ENCODE results near the gene CELF1.

DNA sequence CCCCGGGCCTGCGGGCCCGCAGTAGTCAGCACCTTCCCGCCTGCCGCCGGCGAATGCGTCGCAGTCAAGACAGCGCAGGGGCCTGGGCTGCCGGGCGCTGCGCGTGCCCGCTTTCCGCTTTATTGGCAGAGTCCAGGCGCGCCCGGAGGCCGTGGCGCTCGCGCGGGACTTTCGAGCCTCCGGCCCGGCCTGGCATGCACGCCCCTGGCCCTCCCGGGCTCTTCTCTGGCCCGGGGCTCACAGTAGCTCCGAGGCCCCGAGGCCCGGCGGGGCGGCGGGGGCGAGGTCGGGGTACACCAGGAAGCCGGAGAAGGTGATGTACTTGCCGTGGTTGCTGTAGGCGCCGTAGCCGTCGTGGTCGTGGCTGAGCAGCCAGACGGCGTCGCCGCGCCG, 36.6 kb upstream of the CELF1 start:
- TF ChIP-seq, protein P1, sequence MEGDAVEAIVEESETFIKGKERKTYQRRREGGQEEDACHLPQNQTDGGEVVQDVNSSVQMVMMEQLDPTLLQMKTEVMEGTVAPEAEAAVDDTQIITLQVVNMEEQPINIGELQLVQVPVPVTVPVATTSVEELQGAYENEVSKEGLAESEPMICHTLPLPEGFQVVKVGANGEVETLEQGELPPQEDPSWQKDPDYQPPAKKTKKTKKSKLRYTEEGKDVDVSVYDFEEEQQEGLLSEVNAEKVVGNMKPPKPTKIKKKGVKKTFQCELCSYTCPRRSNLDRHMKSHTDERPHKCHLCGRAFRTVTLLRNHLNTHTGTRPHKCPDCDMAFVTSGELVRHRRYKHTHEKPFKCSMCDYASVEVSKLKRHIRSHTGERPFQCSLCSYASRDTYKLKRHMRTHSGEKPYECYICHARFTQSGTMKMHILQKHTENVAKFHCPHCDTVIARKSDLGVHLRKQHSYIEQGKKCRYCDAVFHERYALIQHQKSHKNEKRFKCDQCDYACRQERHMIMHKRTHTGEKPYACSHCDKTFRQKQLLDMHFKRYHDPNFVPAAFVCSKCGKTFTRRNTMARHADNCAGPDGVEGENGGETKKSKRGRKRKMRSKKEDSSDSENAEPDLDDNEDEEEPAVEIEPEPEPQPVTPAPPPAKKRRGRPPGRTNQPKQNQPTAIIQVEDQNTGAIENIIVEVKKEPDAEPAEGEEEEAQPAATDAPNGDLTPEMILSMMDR (IDR thresholded peaks at IDR 0.05; ENCODE audit: insufficient read depth, low read length, poor library complexity, severe bottlenecking): no peak
- no peak for TF ChIP-seq EZH2phosphoT487 (conservative IDR thresholded peaks at IDR 0.05; ENCODE audit: low read length)
